Measurements from ENCODE around the gene KNCN.

KNCN gene

GRCh38 chr1:46552357-46553237 lies 1.1 kb upstream of the KNCN start:
- Histone ChIP-seq H2BK120ac (ENCODE audit: low read depth, low read length) (no peak overlapping the region), H3K9ac (ENCODE audit: low read depth, low read length, poor library complexity) (no peak overlapping the region), H3K79me1 (ENCODE audit: low read depth, low read length) (no peaks in the 10 kb centered on the region), H3K27me3 (ENCODE audit: control insufficient read depth in 3 of 3, insufficient read depth in 3 of 3, low read depth in 1 of 3, low read length in 3 of 3) (peaks cover 0 to 23% (median 0%) of the 10 kb centered on the region in 3 experiments), H3K4me2 (ENCODE audit: insufficient read depth, low read length, poor library complexity, severe bottlenecking) (no peak overlapping the region), H4K91ac (ENCODE audit: low read depth, low read length, poor library complexity) (no peak overlapping the region), H3K18ac (ENCODE audit: low read length) (peak overlapping the region; percentile 29), H2BK12ac (ENCODE audit: low read length) (no peak overlapping the region), H3K4ac (ENCODE audit: low read length) (no peak overlapping the region), H2AK5ac (ENCODE audit: low read depth, low read length) (no peak overlapping the region), H3K9me3 (replicated peaks in 1 of 2; ENCODE audit: control insufficient read depth in 2 of 2, insufficient read depth in 1 of 2, low read depth in 1 of 2, low read length in 2 of 2) (no peaks in the 10 kb centered on the region), H2BK5ac (ENCODE audit: low read length) (peak overlapping the region; percentile 91), H3K23ac (ENCODE audit: low read depth, low read length, poor library complexity) (no peak overlapping the region), H4K8ac (ENCODE audit: low read depth, low read length) (no peak overlapping the region), H3K4me1 (ENCODE audit: control insufficient read depth in 2 of 2, insufficient read depth in 1 of 2, low read depth in 1 of 2, low read length in 2 of 2) (peaks cover 15 to 19% of the 10 kb centered on the region in 2 donors), H3K14ac (ENCODE audit: low read length) (no peak overlapping the region), H2AFZ (ENCODE audit: low read length) (no peak overlapping the region), H3K27ac (replicated peaks; ENCODE audit: low read length) (no peak overlapping the region), H3K4me3 (ENCODE audit: low read length in 2 of 2) (no peak overlapping the region), H2BK15ac (ENCODE audit: low read length) (no peak overlapping the region), H3K36me3 (replicated peaks in 1 of 2; ENCODE audit: control insufficient read depth in 2 of 2, insufficient read depth in 2 of 2, low read length in 2 of 2) (no peaks in the 10 kb centered on the region)
- no peak for DNase-seq (ENCODE audit: low spot score)
- WGBS, 2 donors (ENCODE audit: extremely low coverage in 2 of 2, insufficient read length in 2 of 2, insufficient replicate concordance in 1 of 2): no CpG with 5 or more reads among the region's 10 CpGs

GRCh38 chr1:46550751-46551231 lies 656 bp downstream of the KNCN start:
- no peak overlapping the region for H2BK120ac ChIP-seq (ENCODE audit: low read depth, low read length)
- peak overlapping the region; percentile 90 for H2BK15ac ChIP-seq (ENCODE audit: low read length)
- no peak overlapping the region for H3K4ac ChIP-seq (ENCODE audit: low read length)
- no peak overlapping the region for H3K4me3 ChIP-seq (ENCODE audit: low read length in 2 of 2)
- H3K27me3 ChIP-seq (ENCODE audit: control insufficient read depth in 3 of 3, insufficient read depth in 3 of 3, low read depth in 1 of 3, low read length in 3 of 3): peaks cover 0 to 41% (median 6%) of the 10 kb centered on the region in 3 experiments
- H3K18ac ChIP-seq (ENCODE audit: low read length): peak overlapping the region; percentile 70
- no peak overlapping the region for H2BK12ac ChIP-seq (ENCODE audit: low read length)
- peak overlapping the region; percentile 50 for H3K23ac ChIP-seq (ENCODE audit: low read depth, low read length, poor library complexity)
- H4K8ac ChIP-seq (ENCODE audit: low read depth, low read length): no peak overlapping the region
- H3K4me1 ChIP-seq (ENCODE audit: control insufficient read depth in 2 of 2, insufficient read depth in 1 of 2, low read depth in 1 of 2, low read length in 2 of 2): peaks cover 15 to 17% of the 10 kb centered on the region in 2 donors
- H3K4me2 ChIP-seq (ENCODE audit: insufficient read depth, low read length, poor library complexity, severe bottlenecking): no peak overlapping the region
- no peaks in the 10 kb centered on the region for H3K79me1 ChIP-seq (ENCODE audit: low read depth, low read length)
- peak overlapping the region; percentile 23 for H3K14ac ChIP-seq (ENCODE audit: low read length)
- H3K9ac ChIP-seq (ENCODE audit: low read depth, low read length, poor library complexity): no peak overlapping the region
- peak overlapping the region; percentile 60 for H2AK5ac ChIP-seq (ENCODE audit: low read depth, low read length)
- H2AFZ ChIP-seq (ENCODE audit: low read length): no peak overlapping the region
- H2BK5ac ChIP-seq (ENCODE audit: low read length): no peak overlapping the region
- WGBS, 2 donors (ENCODE audit: extremely low coverage in 2 of 2, insufficient read length in 2 of 2, insufficient replicate concordance in 1 of 2): no CpG with 5 or more reads among the region's 17 CpGs
- no peaks in the 10 kb centered on the region for H3K9me3 ChIP-seq (replicated peaks in 1 of 2; ENCODE audit: control insufficient read depth in 2 of 2, insufficient read depth in 1 of 2, low read depth in 1 of 2, low read length in 2 of 2)
- H4K91ac ChIP-seq (ENCODE audit: low read depth, low read length, poor library complexity): no peak overlapping the region
- no peaks in the 10 kb centered on the region for H3K36me3 ChIP-seq (replicated peaks in 1 of 2; ENCODE audit: control insufficient read depth in 2 of 2, insufficient read depth in 2 of 2, low read length in 2 of 2)
- no peak for DNase-seq (ENCODE audit: low spot score)
- no peak overlapping the region for H3K27ac ChIP-seq (replicated peaks; ENCODE audit: low read length)

- no peak overlapping the region for H3K27ac ChIP-seq (replicated peaks; ENCODE audit: low read length)
These were observed 1.5 kb downstream of the KNCN start for GRCh38 chr1:46549697-46550681.

More at GRCh38 chr1:46549697-46550681, 1.5 kb downstream of the KNCN start:
- Histone ChIP-seq H2AK5ac (ENCODE audit: low read depth, low read length) (peak overlapping the region; percentile 80), H2BK5ac (ENCODE audit: low read length) (no peak overlapping the region), H3K9ac (ENCODE audit: low read depth, low read length, poor library complexity) (peak overlapping the region; percentile 54), H3K27me3 (ENCODE audit: control insufficient read depth in 3 of 3, insufficient read depth in 3 of 3, low read depth in 1 of 3, low read length in 3 of 3) (peaks cover 0 to 49% (median 14%) of the 10 kb centered on the region in 3 experiments), H2BK15ac (ENCODE audit: low read length) (peak overlapping the region; percentile 90), H3K36me3 (replicated peaks in 1 of 2; ENCODE audit: control insufficient read depth in 2 of 2, insufficient read depth in 2 of 2, low read length in 2 of 2) (no peaks in the 10 kb centered on the region), H4K8ac (ENCODE audit: low read depth, low read length) (no peak overlapping the region), H3K4me2 (ENCODE audit: insufficient read depth, low read length, poor library complexity, severe bottlenecking) (no peak overlapping the region), H2BK120ac (ENCODE audit: low read depth, low read length) (peak overlapping the region; percentile 76), H3K9me3 (replicated peaks in 1 of 2; ENCODE audit: control insufficient read depth in 2 of 2, insufficient read depth in 1 of 2, low read depth in 1 of 2, low read length in 2 of 2) (no peaks in the 10 kb centered on the region), H3K79me1 (ENCODE audit: low read depth, low read length) (no peaks in the 10 kb centered on the region), H2AFZ (ENCODE audit: low read length) (peak overlapping the region; percentile 59), H2BK12ac (ENCODE audit: low read length) (peak overlapping the region; percentile 85), H3K4me3 (ENCODE audit: low read length in 2 of 2) (no peak overlapping the region), H3K4ac (ENCODE audit: low read length) (peak overlapping the region; percentile 61), H3K4me1 (ENCODE audit: control insufficient read depth in 2 of 2, insufficient read depth in 1 of 2, low read depth in 1 of 2, low read length in 2 of 2) (peaks cover 15 to 17% of the 10 kb centered on the region in 2 donors), H3K18ac (ENCODE audit: low read length) (peak overlapping the region; percentile 93), H4K91ac (ENCODE audit: low read depth, low read length, poor library complexity) (no peak overlapping the region), H3K14ac (ENCODE audit: low read length) (no peak overlapping the region), H3K23ac (ENCODE audit: low read depth, low read length, poor library complexity) (peak overlapping the region; percentile 82)
- no CpG with 5 or more reads among the region's 20 CpGs for WGBS, 2 donors (ENCODE audit: extremely low coverage in 2 of 2, insufficient read length in 2 of 2, insufficient replicate concordance in 1 of 2)
- peak; percentile 55 for DNase-seq (ENCODE audit: low spot score)
